Activated CD4-positive, alpha-beta T cell treated with anti-CD3 and anti-CD28 coated beads, Interleukin-2, amount 10 ng/mL, durations not matched to agents 7 days and 5 days (primary cell): ENCODE results near the gene CNKSR1. TPM values are rescaled to one million over a fixed set of nuclear protein-coding genes. Genes with fewer than 3 reads are reported as not detected.

ENCODE experiments used
- CTCF ChIA-PET: fragments of 350-600 bp; sonication (Branson Sonifier 250); formaldehyde crosslinking; loops from one replicate; lab custom pipeline; 2021; ENCODE audit warnings: antibody characterized with exemption; lab: Charles Lee
- POLR2A ChIA-PET: fragments of 350-600 bp; sonication (Branson Sonifier 250); formaldehyde crosslinking; loops from one replicate; lab custom pipeline; 2021; ENCODE audit warnings: antibody characterized with exemption; lab: Charles Lee
- DNase-seq: peaks from one replicate; pipeline ENCODE4 v3.0.0-alpha.2; 2020
- H3K27ac Mint-ChIP-seq: one replicate; pipeline ENCODE4 v1.8.0; 2021; ENCODE audit warnings: mild to moderate bottlenecking, moderate library complexity, mixed read lengths
- H3K27me3 Mint-ChIP-seq: one replicate; pipeline ENCODE4 v1.8.0; 2021; ENCODE audit warnings: mixed read lengths
- H3K36me3 Mint-ChIP-seq: one replicate; pipeline ENCODE4 v1.8.0; 2021; ENCODE audit warnings: low read depth, mixed read lengths
- H3K4me1 Mint-ChIP-seq: one replicate; pipeline ENCODE4 v1.8.0; 2021; ENCODE audit warnings: mixed read lengths
- H3K4me3 Mint-ChIP-seq: one replicate; pipeline ENCODE4 v1.8.0; 2021; ENCODE audit warnings: mild to moderate bottlenecking, moderate library complexity, mixed read lengths
- H3K9me3 Mint-ChIP-seq: one replicate; pipeline ENCODE4 v1.8.0; 2021; ENCODE audit warnings: mixed read lengths
- total RNA-seq, 2 experiments: library from RNA; stranded (reverse); gene quantifications; one replicate each; pipeline ENCODE4 v1.2.3, GENCODE V29; 2021

CNKSR1 gene
- total RNA-seq, 2 experiments from 2014 or later, result 6.4 to 7.5 TPM

DNA sequence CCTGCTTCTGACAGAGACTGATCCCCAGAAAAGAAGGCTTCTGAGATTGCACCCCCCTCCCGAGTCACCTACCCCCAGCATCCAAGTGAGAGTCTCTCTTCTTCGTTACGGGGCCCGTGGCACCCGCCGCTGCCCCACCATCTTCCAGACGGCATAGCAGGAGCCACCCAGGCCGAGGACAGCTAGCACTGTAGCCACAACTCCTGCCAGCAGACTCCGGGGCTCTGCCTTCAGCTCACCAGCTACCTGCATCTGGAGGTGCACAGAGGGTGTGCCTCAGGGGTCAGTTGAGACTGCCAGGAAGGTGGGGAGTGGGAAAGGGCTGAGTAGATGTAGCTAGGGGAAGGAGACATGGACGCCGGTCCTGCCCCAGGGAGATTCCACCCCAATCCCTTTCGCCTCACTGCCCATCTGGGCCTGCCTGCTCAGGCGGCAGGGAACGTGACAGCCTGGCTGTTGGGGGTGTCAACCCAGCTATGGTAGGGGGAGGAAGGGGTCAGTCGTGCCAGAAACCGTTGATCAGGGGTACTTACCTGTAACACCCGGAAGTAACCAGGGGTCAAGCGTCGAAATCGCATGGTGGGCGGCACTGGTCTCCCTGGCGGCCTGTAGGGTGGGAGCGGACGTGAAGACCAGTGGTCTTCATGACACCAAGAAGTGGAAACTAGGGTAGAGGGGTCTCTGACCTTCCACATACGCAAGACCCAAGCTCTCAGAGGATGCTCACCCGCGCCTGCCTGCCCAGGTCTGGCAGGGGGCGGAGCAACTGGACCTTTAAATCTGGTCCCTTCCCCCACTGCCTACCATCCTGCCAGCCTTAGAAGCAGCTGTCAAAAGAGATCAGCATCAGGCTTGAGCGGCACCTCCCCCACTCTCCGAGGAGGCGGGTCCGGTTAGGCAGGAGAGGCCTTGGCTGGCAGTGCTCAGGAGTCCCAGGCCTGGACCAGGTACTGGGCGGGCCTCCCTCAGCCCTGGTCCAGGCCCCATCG, 5.9 kb upstream of the CNKSR1 start, which contains the start of gene ZNF593OS:
Gene ZNF593OS, minus strand, starts transcription at position 749 of the 989 bp plus-strand sequence. Its CDS starts 171 bp downstream, at position 578.
- Mint-ChIP-seq H3K4me1 (peaks cover 25% of the 10 kb centered on the region), H3K27ac (peak within 1 kb of the TSS; percentile 88), H3K4me3 (peak within 1 kb of the TSS; percentile 82), H3K27me3 (peaks cover 8% of the 10 kb centered on the region), H3K36me3 (peaks cover 2% of the 10 kb centered on the region), H3K9me3 (no peaks in the 10 kb centered on the region)
- ChIA-PET CTCF (interaction anchor here (1.0 to 3.5 kb wide), 7 partner anchors 10 to 135 kb away, joined by 4 to 12 read pairs (median 11); partner anchors contain the start of gene FAM110D), POLR2A (no interaction called here)
- DNase-seq, result no peak

- Mint-ChIP-seq H3K36me3 (peaks cover 2% of the 10 kb centered on the region), H3K27ac (no peak overlapping the region), H3K27me3 (no peaks in the 10 kb centered on the region), H3K4me1 (peaks cover 16% of the 10 kb centered on the region), H3K4me3 (no peak overlapping the region), H3K9me3 (no peaks in the 10 kb centered on the region)
- CTCF ChIA-PET, result interaction anchor here (1.0 to 1.3 kb wide), 3 partner anchors 59 to 109 kb away, joined by 3 to 4 read pairs (median 3); partner anchors contain the start of gene CEP85
- POLR2A ChIA-PET, result no interaction called here
- no peak for DNase-seq
Measured at GRCh38 chr1:26175346-26175745, 1.9 kb upstream of the CNKSR1 start.

DNA sequence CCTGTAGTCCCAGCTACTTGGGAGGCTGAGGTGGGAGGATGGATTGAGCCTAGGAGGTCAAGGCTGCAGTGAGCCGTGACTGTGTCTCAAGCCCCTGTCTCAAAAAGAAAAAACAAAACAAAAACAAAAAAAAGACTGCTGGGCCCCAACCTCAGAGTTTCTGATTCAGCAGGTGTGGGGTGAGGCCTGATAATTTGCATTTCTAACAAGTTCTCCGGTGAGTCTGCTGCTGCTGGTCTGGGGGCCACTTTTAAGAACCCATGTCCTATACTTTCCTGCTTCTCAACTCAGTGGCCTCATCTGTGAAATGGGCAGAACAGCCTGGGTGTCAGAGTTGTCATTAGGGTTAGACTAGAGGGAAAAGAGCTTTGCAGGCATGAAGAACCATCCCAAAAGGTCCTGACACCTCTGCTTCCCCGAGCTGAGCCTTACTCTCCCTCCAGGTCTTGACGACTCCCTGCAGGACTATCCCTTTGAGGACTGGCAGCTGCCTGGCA, 2.8 kb downstream of the CNKSR1 start:
- Mint-ChIP-seq H3K36me3 (no peaks in the 10 kb centered on the region), H3K27ac (no peak overlapping the region), H3K27me3 (no peaks in the 10 kb centered on the region), H3K4me1 (peaks cover 4% of the 10 kb centered on the region), H3K9me3 (no peaks in the 10 kb centered on the region), H3K4me3 (no peak overlapping the region)
- POLR2A ChIA-PET, result no interaction called here
- no peak for DNase-seq
- CTCF ChIA-PET, result interaction anchor here (1.1 to 1.8 kb wide), 4 partner anchors 9 to 104 kb away, joined by 3 to 12 read pairs (median 4); partner anchors contain the start of genes CEP85 and ZNF593

DNA sequence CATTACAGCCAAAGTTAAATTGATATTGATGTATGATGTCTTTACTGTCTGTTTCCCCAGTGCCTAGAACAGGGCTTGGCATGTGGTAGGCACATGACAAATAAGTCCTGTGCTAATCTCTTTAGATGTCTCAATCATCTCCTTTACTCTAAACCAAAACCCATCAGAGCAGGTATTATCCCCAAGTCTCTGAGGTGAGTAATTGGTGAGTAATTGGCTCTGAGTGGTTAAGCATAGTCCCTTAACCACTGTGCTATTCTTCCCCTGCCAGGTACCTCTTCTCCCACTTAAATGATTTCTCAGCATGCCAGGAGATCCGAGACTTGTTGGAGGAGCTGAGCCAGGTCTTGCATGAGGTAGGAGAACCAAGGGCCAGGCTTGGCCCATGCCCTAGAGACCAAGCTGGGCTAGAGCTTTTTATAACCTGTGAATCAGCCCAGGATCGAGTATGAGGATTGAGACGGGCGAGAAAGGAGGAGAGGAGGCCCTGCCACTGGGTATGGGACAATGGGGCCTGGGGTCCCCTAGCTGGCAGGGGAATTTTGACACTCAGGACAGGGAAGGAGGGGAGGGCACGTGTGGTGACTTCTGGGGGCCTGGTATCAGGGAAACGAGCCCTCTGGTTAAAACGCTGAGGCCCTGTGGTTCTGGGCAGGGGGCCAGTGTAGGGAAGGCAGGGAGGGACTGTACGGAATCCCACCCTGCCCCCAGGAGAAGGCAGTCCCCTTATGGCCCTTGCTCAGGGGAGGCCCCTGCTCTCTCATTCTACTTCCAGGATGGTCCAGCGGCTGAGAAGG, 4.5 kb downstream of the CNKSR1 start:
- no peaks in the 10 kb centered on the region for H3K27me3 Mint-ChIP-seq
- no peaks in the 10 kb centered on the region for H3K9me3 Mint-ChIP-seq
- H3K36me3 Mint-ChIP-seq, result no peaks in the 10 kb centered on the region
- H3K4me3 Mint-ChIP-seq, result no peak overlapping the region
- peaks cover 4% of the 10 kb centered on the region for H3K4me1 Mint-ChIP-seq
- ChIA-PET CTCF (interaction anchor here (0.6 to 1.8 kb wide), 4 partner anchors 10 to 79 kb away, joined by 3 to 12 read pairs (median 5); partner anchors contain the start of genes ZNF593 and ZNF593OS), POLR2A (no interaction called here)
- no peak for DNase-seq
- no peak overlapping the region for H3K27ac Mint-ChIP-seq

GRCh38 chr1:26182383-26182696, 5.0 kb downstream of the CNKSR1 start:
- H3K4me3 Mint-ChIP-seq, result no peak overlapping the region
- no peaks in the 10 kb centered on the region for H3K9me3 Mint-ChIP-seq
- no peak for DNase-seq
- ChIA-PET POLR2A (no interaction called here), CTCF (interaction anchor here (1.3 to 1.7 kb wide), 2 partner anchors 13 to 29 kb away, joined by 3 to 5 read pairs; partner anchors contain the start of gene ZNF593)
- H3K27ac Mint-ChIP-seq, result no peak overlapping the region
- H3K4me1 Mint-ChIP-seq, result peaks cover under 1% of the 10 kb centered on the region
- no peaks in the 10 kb centered on the region for H3K27me3 Mint-ChIP-seq
- H3K36me3 Mint-ChIP-seq, result no peaks in the 10 kb centered on the region

GRCh38 chr1:26184086-26184485, 6.8 kb downstream of the CNKSR1 start:
- POLR2A ChIA-PET, result no interaction called here
- H3K4me3 Mint-ChIP-seq, result no peak overlapping the region

GRCh38 chr1:26184883-26185282, 7.6 kb downstream of the CNKSR1 start:
- DNase-seq, result no peak
- no peak overlapping the region for H3K4me3 Mint-ChIP-seq
- ChIA-PET CTCF (interaction anchor here (1.2 to 1.5 kb wide), 2 partner anchors 15 to 50 kb away, joined by 4 to 6 read pairs; partner anchors contain the start of genes CEP85 and ZNF593), POLR2A (no interaction called here)
- H3K27me3 Mint-ChIP-seq, result no peaks in the 10 kb centered on the region
- H3K9me3 Mint-ChIP-seq, result no peaks in the 10 kb centered on the region
- H3K36me3 Mint-ChIP-seq, result no peaks in the 10 kb centered on the region
- no peak overlapping the region for H3K27ac Mint-ChIP-seq
- peaks cover 3% of the 10 kb centered on the region for H3K4me1 Mint-ChIP-seq

More at GRCh38 chr1:26184086-26184485, 6.8 kb downstream of the CNKSR1 start:
- CTCF ChIA-PET, result interaction anchor here (1.2 to 1.7 kb wide), 3 partner anchors 14 to 51 kb away, joined by 4 to 6 read pairs (median 5); partner anchors contain the start of genes CEP85 and ZNF593
- Mint-ChIP-seq H3K27me3 (no peaks in the 10 kb centered on the region), H3K36me3 (no peaks in the 10 kb centered on the region), H3K4me1 (no peaks in the 10 kb centered on the region), H3K27ac (no peak overlapping the region), H3K9me3 (no peaks in the 10 kb centered on the region)
- no peak for DNase-seq

- CTCF ChIA-PET, result interaction anchor here (0.9 to 3.0 kb wide), 6 partner anchors 10 to 46 kb away, joined by 3 to 12 read pairs (median 4); partner anchors contain the start of genes CEP85, CNKSR1 and ZNF593
Measured at GRCh38 chr1:26187882-26188281, 10.6 kb downstream of the CNKSR1 start.

DNA sequence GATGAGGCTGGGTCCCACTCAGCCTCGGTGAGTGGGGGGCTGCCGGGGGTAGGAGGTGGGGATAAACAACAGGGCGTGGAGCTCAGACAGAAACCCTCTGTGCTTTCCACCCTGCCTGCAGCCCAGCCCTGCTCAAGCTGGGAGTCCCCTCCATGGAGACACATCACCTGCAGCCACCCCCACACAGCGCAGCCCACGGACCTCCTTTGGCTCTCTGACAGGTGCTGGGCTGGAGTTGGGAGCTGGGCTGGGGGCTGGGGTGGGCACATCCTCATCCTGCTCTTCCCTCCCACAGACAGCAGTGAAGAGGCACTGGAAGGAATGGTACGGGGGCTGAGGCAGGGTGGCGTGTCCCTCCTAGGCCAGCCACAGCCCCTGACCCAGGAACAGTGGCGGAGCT, 11.2 kb downstream of the CNKSR1 start:
- DNase-seq, result no peak
- H3K4me3 Mint-ChIP-seq, result no peak overlapping the region
- peaks cover 21% of the 10 kb centered on the region for H3K4me1 Mint-ChIP-seq
- ChIA-PET POLR2A (no interaction called here), CTCF (interaction anchor here (0.6 to 2.8 kb wide), 6 partner anchors 8 to 1492 kb away, joined by 3 to 9 read pairs (median 4); partner anchors contain the start of genes CEP85 and ZNF593)
- no peak overlapping the region for H3K27ac Mint-ChIP-seq
- H3K36me3 Mint-ChIP-seq, result peaks cover 2% of the 10 kb centered on the region
- no peaks in the 10 kb centered on the region for H3K27me3 Mint-ChIP-seq
- no peaks in the 10 kb centered on the region for H3K9me3 Mint-ChIP-seq

More at GRCh38 chr1:26187882-26188281, 10.6 kb downstream of the CNKSR1 start:
- no peak for DNase-seq
- Mint-ChIP-seq H3K36me3 (peaks cover 2% of the 10 kb centered on the region), H3K27ac (no peak overlapping the region), H3K9me3 (no peaks in the 10 kb centered on the region), H3K27me3 (no peaks in the 10 kb centered on the region), H3K4me1 (peaks cover 16% of the 10 kb centered on the region), H3K4me3 (no peak overlapping the region)
- POLR2A ChIA-PET, result no interaction called here

GRCh38 chr1:26189331-26189730, 12.0 kb downstream of the CNKSR1 start:
- DNase-seq, result no peak
- Mint-ChIP-seq H3K9me3 (no peaks in the 10 kb centered on the region), H3K27me3 (no peaks in the 10 kb centered on the region), H3K4me3 (no peak overlapping the region), H3K4me1 (peaks cover 27% of the 10 kb centered on the region), H3K27ac (no peak overlapping the region), H3K36me3 (peaks cover 2% of the 10 kb centered on the region)
- CTCF ChIA-PET, result interaction anchor here (0.5 to 2.8 kb wide), 6 partner anchors 9 to 233 kb away, joined by 3 to 9 read pairs (median 4); partner anchors contain the start of genes CEP85 and ZNF593
- POLR2A ChIA-PET, result no interaction called here

GRCh38 chr1:26189751-26190275, 12.5 kb downstream of the CNKSR1 start:
- DNase-seq, result no peak
- Mint-ChIP-seq H3K36me3 (peaks cover 2% of the 10 kb centered on the region), H3K4me1 (peaks cover 28% of the 10 kb centered on the region), H3K4me3 (no peak overlapping the region), H3K27me3 (no peaks in the 10 kb centered on the region), H3K9me3 (no peaks in the 10 kb centered on the region), H3K27ac (no peak overlapping the region)
- ChIA-PET POLR2A (no interaction called here), CTCF (interaction anchor here (0.5 to 2.8 kb wide), 7 partner anchors 9 to 864 kb away, joined by 3 to 9 read pairs (median 4); partner anchors contain the start of genes CEP85 and ZNF593)
